SK-N-SH treated with all-trans-retinoic acid at 6 μM for 48 hours (cell line): ENCODE results near the gene PPM1H.

Experiments
- ATAC-seq: fragments of 200-7000 bp; cut with Tn5 transposase; 3 replicates; pipeline ENCODE4 v1.9.1; 2020; ENCODE audit warnings: mild to moderate bottlenecking, moderate library complexity
- ARNTL ChIP-seq: fragments of 450-650 bp; formaldehyde crosslinking; IDR thresholded peaks from 2 replicates; pipeline ENCODE4 v1.5.0; 2020; ENCODE audit warnings: low read depth, mild to moderate bottlenecking, moderate library complexity, borderline replicate concordance
- BACH2 ChIP-seq: fragments of 250-450 bp; sonication (Bioruptor Pico); IDR thresholded peaks from 2 replicates; pipeline ENCODE4 v1.9.0; 2021; ENCODE audit warnings: mild to moderate bottlenecking, borderline replicate concordance
- CSDC2 ChIP-seq: fragments of 250-450 bp; sonication (Bioruptor Pico); IDR thresholded peaks from 2 replicates; pipeline ENCODE4 v1.5.0; 2020; ENCODE audit warnings: mild to moderate bottlenecking, moderate library complexity
- ESRRG ChIP-seq: fragments of 250-450 bp; sonication (Bioruptor Pico); IDR thresholded peaks from 2 replicates; pipeline ENCODE4 v1.6.1; 2021; ENCODE audit warnings: mild to moderate bottlenecking
- GLIS3 ChIP-seq: fragments of 250-450 bp; sonication (Bioruptor Pico); IDR thresholded peaks from 2 replicates; pipeline ENCODE4 v1.5.0; 2020; ENCODE audit warnings: mild to moderate bottlenecking, moderate library complexity
- ISL1 ChIP-seq: fragments of 250-450 bp; sonication (Bioruptor Pico); IDR thresholded peaks from 2 replicates; pipeline ENCODE4 v2.1.2; 2022; ENCODE audit warnings: mild to moderate bottlenecking, moderate library complexity
- OSR1 ChIP-seq: fragments of 250-450 bp; sonication (Bioruptor Pico); IDR thresholded peaks from 2 replicates; pipeline ENCODE4 v1.8.0; 2022; ENCODE audit warnings: moderate library complexity, mild to moderate bottlenecking, inconsistent platforms
- PPARA ChIP-seq: fragments of 250-450 bp; sonication (Bioruptor Pico); IDR thresholded peaks from 2 replicates; pipeline ENCODE4 v1.5.0; 2020; ENCODE audit warnings: mild to moderate bottlenecking, borderline replicate concordance
- RARB ChIP-seq: fragments of 250-450 bp; sonication (Bioruptor Pico); IDR thresholded peaks from 2 replicates; pipeline ENCODE4 v1.8.0; 2021; ENCODE audit warnings: mild to moderate bottlenecking, moderate library complexity
- SNAI2 ChIP-seq: fragments of 250-450 bp; sonication (Bioruptor Pico); IDR thresholded peaks from 2 replicates; pipeline ENCODE4 v1.5.0; 2020; ENCODE audit warnings: mild to moderate bottlenecking, moderate library complexity
- TCF4 ChIP-seq: fragments of 250-450 bp; sonication (Bioruptor Pico); IDR thresholded peaks from 2 replicates; pipeline ENCODE4 v1.8.0; 2021; ENCODE audit warnings: mild to moderate bottlenecking, moderate library complexity, borderline replicate concordance
- TOX ChIP-seq: fragments of 250-450 bp; sonication (Bioruptor Pico); IDR thresholded peaks from 2 replicates; pipeline ENCODE4 v1.8.0; 2021; ENCODE audit warnings: mild to moderate bottlenecking, moderate library complexity, borderline replicate concordance
- ZC3H10 ChIP-seq: fragments of 250-450 bp; sonication (Bioruptor Pico); IDR thresholded peaks from 2 replicates; pipeline ENCODE4 v1.5.1; 2021; ENCODE audit warnings: mild to moderate bottlenecking, moderate library complexity
- ZFP3 ChIP-seq: fragments of 250-450 bp; sonication (Bioruptor Pico); IDR thresholded peaks from 2 replicates; pipeline ENCODE4 v1.5.0; 2020; ENCODE audit warnings: mild to moderate bottlenecking, moderate library complexity
- ZFP30 ChIP-seq: fragments of 450-650 bp; formaldehyde crosslinking; IDR thresholded peaks from 2 replicates; pipeline ENCODE4 v1.5.0; 2022; ENCODE audit warnings: mild to moderate bottlenecking, moderate library complexity
- ZNF565 ChIP-seq: fragments of 450-650 bp; formaldehyde crosslinking; conservative IDR thresholded peaks from 2 replicates; pipeline ENCODE4 v1.5.0; 2020; ENCODE audit warnings: low read depth, mild to moderate bottlenecking, moderate library complexity
- ZNF70 ChIP-seq: fragments of 450-650 bp; formaldehyde crosslinking; IDR thresholded peaks from 2 replicates; pipeline ENCODE4 v1.5.0; 2020; ENCODE audit warnings: mild to moderate bottlenecking, moderate library complexity
- TF ChIP-seq, protein P1 (sequence below): fragments of 250-450 bp; sonication (Bioruptor Pico); IDR thresholded peaks from 2 replicates; pipeline ENCODE4 v1.5.1; 2020; ENCODE audit warnings: low read depth, mild to moderate bottlenecking, moderate library complexity
- TF ChIP-seq, protein P2 (sequence below): fragments of 250-450 bp; sonication (Bioruptor Pico); IDR thresholded peaks from 2 replicates; pipeline ENCODE4 v1.8.0; 2021; ENCODE audit warnings: low read depth, mild to moderate bottlenecking, moderate library complexity, borderline replicate concordance
- TF ChIP-seq, protein P3 (sequence below): fragments of 250-450 bp; sonication (Bioruptor Pico); IDR thresholded peaks from 2 replicates; pipeline ENCODE4 v1.5.1; 2021; ENCODE audit warnings: mild to moderate bottlenecking, moderate library complexity
- TF ChIP-seq, protein P4 (sequence below): fragments of 250-450 bp; sonication (Bioruptor Pico); IDR thresholded peaks from 2 replicates; pipeline ENCODE4 v1.5.0; 2020; ENCODE audit warnings: mild to moderate bottlenecking, moderate library complexity

The PPM1H gene

DNA sequence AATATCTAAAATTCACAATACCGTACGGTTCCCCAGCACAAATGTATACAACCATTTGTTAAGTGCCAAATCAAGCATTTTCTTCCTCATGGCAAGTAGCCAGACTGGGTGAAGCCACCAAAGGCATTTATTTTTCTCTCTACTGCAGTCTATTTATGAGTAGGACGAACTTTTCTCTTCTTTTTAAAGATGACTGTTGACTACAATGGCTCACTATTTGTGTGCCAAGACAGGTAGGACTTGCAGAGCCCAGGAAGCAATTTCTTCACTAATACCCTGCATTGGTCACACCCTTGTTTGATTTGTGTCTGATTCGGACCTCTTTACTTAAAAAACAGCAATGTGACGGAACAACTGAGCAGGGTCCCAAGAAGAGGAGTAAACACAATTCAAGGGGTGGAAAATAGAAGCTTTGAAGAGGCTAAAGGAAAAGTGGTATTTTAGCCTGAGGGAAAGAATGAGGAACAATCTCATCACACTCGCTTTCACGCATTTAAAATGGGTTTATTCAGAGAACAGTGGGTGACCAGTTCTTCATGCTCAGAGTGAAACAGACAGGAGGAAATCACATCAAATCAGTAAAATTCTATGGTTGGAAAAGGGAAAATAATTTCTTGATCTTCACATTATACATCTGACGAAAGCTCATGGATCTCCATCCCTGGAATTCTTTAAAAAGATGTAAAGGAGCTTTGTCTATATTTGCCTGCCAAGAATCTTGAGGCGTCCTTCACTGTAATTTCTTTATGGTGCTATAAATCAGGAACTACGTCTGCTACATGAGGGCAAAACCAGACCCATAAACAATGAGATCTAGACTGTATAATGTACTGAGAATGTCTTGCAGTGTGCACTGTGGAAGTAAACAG lies 183.8 kb downstream of the PPM1H start (continued):
- TF ChIP-seq, protein P1, sequence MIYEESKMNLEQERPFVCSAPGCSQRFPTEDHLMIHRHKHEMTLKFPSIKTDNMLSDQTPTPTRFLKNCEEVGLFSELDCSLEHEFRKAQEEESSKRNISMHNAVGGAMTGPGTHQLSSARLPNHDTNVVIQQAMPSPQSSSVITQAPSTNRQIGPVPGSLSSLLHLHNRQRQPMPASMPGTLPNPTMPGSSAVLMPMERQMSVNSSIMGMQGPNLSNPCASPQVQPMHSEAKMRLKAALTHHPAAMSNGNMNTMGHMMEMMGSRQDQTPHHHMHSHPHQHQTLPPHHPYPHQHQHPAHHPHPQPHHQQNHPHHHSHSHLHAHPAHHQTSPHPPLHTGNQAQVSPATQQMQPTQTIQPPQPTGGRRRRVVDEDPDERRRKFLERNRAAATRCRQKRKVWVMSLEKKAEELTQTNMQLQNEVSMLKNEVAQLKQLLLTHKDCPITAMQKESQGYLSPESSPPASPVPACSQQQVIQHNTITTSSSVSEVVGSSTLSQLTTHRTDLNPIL = no peak
- TF ChIP-seq, protein P2, sequence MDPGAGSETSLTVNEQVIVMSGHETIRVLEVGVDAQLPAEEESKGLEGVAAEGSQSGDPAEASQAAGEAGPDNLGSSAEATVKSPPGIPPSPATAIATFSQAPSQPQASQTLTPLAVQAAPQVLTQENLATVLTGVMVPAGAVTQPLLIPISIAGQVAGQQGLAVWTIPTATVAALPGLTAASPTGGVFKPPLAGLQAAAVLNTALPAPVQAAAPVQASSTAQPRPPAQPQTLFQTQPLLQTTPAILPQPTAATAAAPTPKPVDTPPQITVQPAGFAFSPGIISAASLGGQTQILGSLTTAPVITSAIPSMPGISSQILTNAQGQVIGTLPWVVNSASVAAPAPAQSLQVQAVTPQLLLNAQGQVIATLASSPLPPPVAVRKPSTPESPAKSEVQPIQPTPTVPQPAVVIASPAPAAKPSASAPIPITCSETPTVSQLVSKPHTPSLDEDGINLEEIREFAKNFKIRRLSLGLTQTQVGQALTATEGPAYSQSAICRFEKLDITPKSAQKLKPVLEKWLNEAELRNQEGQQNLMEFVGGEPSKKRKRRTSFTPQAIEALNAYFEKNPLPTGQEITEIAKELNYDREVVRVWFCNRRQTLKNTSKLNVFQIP (CRISPR knock-in tag) = no peak
- TF ChIP-seq ZNF565 (CRISPR knock-in tag) = no peak
- TF ChIP-seq ZC3H10 (CRISPR knock-in tag) = no peak
- TF ChIP-seq ZFP30 (CRISPR knock-in tag) = no peak
- TF ChIP-seq OSR1 (CRISPR knock-in tag) = no peak
- TF ChIP-seq GLIS3 = no peak
- no peak for TF ChIP-seq SNAI2 (CRISPR knock-in tag)
- TF ChIP-seq ARNTL (CRISPR knock-in tag) = no peak
- TF ChIP-seq ESRRG = no peak
- no peak for TF ChIP-seq RARB (CRISPR knock-in tag)
- no peak for TF ChIP-seq TOX
- no peak for TF ChIP-seq ZFP3 (CRISPR knock-in tag)
- no peak for TF ChIP-seq PPARA (CRISPR knock-in tag)

DNA sequence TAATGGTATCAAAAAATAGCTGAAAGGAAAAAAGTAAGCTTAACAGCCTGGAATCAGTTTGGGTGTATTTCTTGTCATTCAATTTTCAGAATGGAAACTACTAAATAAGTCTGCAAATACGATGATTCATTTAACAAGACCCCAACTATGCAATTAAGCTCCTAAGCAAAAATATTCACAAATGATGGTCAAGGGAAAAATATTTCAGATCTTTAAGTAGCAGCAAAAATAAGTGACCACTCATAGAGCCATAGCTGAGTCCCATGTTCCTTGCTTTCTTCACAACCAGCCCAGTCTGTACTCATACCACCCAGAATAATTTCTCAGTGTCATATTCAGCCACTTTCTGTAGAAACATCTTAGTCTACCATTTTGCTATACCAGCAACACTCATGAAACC lies 185.4 kb downstream of the PPM1H start:
- no peak for ATAC-seq

More for the DNA sequence above, 185.4 kb downstream of the PPM1H start:
- TF ChIP-seq GLIS3 = no peak
- TF ChIP-seq RARB (CRISPR knock-in tag) = no peak
- TF ChIP-seq, protein P3, sequence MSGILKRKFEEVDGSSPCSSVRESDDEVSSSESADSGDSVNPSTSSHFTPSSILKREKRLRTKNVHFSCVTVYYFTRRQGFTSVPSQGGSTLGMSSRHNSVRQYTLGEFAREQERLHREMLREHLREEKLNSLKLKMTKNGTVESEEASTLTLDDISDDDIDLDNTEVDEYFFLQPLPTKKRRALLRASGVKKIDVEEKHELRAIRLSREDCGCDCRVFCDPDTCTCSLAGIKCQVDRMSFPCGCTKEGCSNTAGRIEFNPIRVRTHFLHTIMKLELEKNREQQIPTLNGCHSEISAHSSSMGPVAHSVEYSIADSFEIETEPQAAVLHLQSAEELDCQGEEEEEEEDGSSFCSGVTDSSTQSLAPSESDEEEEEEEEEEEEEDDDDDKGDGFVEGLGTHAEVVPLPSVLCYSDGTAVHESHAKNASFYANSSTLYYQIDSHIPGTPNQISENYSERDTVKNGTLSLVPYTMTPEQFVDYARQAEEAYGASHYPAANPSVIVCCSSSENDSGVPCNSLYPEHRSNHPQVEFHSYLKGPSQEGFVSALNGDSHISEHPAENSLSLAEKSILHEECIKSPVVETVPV (CRISPR knock-in tag) = no peak
- no peak for TF ChIP-seq ARNTL (CRISPR knock-in tag)
- no peak for TF ChIP-seq ESRRG
- TF ChIP-seq, protein P1 = no peak
- no peak for TF ChIP-seq ZC3H10 (CRISPR knock-in tag)
- TF ChIP-seq ZFP30 (CRISPR knock-in tag) = no peak
- no peak for TF ChIP-seq ZNF70 (CRISPR knock-in tag)
- TF ChIP-seq TCF4 = no peak
- no peak for TF ChIP-seq TOX
- TF ChIP-seq, protein P2 (CRISPR knock-in tag) = no peak
- TF ChIP-seq, protein P4, sequence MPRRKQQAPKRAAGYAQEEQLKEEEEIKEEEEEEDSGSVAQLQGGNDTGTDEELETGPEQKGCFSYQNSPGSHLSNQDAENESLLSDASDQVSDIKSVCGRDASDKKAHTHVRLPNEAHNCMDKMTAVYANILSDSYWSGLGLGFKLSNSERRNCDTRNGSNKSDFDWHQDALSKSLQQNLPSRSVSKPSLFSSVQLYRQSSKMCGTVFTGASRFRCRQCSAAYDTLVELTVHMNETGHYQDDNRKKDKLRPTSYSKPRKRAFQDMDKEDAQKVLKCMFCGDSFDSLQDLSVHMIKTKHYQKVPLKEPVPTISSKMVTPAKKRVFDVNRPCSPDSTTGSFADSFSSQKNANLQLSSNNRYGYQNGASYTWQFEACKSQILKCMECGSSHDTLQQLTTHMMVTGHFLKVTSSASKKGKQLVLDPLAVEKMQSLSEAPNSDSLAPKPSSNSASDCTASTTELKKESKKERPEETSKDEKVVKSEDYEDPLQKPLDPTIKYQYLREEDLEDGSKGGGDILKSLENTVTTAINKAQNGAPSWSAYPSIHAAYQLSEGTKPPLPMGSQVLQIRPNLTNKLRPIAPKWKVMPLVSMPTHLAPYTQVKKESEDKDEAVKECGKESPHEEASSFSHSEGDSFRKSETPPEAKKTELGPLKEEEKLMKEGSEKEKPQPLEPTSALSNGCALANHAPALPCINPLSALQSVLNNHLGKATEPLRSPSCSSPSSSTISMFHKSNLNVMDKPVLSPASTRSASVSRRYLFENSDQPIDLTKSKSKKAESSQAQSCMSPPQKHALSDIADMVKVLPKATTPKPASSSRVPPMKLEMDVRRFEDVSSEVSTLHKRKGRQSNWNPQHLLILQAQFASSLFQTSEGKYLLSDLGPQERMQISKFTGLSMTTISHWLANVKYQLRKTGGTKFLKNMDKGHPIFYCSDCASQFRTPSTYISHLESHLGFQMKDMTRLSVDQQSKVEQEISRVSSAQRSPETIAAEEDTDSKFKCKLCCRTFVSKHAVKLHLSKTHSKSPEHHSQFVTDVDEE (CRISPR knock-in tag) = no peak
- TF ChIP-seq SNAI2 (CRISPR knock-in tag) = no peak
- no peak for TF ChIP-seq ISL1 (CRISPR knock-in tag)
- TF ChIP-seq ZFP3 (CRISPR knock-in tag) = no peak
- TF ChIP-seq BACH2 (CRISPR knock-in tag) = no peak
- no peak for TF ChIP-seq CSDC2 (CRISPR knock-in tag)
